Measurements from ENCODE around the gene MINDY4.

MINDY4 gene

GRCh38 chr7:30771174-30771879 is at the start of gene MINDY4:
TSS of gene MINDY4 (plus strand) at chr7:30771417. CDS start at chr7:30771494, 77 bp downstream.
- DNase-seq, result no peak

DNA sequence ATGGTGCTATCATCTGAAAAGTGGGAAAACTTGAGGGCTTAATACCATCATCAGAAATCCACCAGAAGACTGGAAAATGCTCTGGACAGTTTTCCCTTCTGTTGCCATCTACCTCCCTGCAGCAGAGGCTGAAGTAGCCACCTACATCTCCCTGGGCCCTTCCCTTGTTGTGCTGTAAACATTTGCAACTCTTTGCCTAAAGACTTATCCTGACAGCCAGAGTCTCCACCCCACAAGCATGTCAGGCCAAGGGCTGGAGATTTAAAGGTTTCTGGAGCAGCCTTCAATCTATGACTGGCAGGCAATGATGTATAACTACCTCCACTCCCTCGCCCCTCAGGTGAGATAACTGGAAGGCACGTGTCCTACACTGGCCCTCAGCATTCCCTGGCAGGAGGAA is 49.0 kb upstream of the MINDY4 start:
- DNase-seq, result no peak

DNA sequence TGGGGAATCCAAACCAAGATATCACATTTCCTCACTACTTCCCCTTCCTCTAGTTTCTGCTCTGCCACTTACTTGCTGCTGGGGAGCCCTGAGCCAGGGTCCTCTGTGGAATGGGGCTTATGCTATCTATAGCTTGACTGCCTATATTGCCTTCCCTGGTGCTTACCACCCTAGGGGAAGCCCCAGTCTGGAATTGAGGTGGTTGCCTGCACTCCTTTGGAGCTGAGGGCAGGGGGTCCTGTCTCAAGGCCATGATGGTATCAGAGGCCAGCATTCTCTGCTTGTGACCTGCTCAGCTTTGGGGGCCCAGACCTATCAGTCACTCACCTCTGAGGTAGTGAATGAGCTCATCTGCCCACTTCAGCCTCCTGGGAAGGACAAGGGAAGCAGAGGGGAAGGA is 48.5 kb upstream of the MINDY4 start:
- DNase-seq, result no peak

DNA sequence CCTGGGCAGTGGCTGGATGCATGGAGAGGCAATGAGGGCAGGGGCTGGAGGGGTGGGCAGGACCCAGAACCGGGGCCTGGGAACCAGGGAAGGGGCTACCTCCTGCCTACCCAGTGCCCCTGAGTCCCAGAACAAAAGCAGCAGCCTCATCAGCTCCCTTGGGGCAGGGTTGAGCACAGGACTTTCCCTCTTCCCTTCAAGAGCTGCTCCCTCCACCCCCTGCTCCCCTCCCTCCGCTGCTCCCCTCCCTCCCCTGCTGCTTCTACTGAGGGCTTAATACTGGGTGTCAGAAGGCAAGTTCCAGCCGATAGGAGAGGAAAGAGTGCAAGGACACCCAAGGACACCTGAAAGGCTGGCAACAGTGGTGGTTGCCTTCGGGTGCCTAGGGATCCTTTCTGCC is 47.4 kb upstream of the MINDY4 start:
- no peak for DNase-seq

GRCh38 chr7:30726296-30727006 is 44.8 kb upstream of the MINDY4 start:
- DNase-seq, result no peak

DNA sequence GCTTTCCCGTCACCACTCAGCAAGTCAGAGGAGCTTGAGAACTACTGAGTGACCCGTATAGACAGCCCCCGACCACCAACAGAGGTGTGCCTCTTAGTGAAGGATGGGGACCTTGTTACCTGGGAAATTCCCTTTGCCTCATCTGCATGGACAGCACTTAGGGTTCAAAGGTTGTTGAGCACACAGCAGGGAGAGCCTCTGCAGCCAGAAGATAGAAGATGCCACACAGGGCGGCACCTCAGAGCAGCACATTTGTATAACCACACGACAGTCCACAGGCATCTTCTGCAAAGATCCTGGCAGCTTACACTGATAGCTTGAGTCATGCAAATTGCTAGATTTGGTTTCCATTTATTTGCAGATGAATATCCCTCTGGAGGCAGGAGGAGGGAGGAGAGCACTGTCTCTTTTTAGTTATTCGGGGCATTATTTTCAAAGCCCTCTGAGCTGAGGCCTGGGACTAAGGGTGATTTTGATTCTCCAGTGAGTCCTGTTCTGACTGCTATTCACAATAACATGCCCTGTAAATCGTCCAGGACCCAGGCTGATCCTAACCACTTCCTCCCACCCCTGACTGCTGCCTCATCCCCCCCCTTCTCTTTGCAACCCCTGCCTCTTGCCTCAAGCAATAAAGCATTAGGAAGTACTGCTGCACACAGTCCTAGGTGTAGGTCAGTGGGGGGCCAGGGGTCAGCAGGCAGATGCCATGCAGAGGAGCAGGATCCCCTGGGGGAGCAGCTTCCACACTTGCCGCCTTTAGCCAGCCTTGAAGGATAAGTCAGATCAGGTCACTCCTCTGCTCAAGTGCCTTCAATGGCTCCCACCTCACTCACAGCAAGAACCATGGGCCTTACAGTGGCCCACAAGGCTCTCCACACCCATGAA is 43.9 kb upstream of the MINDY4 start:
- DNase-seq, result no peak

GRCh38 chr7:30728591-30729100 is 42.6 kb upstream of the MINDY4 start:
- DNase-seq, result no peak

GRCh38 chr7:30729642-30730041 is 41.6 kb upstream of the MINDY4 start:
- DNase-seq, result no peak

DNA sequence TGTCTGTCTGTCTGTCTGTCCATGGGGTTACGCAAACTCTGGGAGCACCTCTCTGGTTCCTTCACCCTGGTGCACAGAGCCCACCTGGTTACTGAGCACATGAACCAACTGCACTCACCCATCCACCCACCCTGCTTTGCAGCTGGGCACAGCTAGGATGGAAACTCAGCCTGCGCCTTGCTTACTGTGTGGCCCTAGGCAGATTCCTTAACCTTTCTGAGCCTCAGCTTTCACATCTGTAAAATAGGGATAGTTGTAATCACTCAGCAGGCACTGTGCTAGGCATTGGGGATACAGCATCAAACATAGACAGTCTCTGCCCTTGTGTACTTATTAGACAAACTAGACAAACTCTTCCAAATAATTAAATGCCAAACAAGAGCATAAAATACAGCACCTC is 41.1 kb upstream of the MINDY4 start:
- DNase-seq, result no peak

DNA sequence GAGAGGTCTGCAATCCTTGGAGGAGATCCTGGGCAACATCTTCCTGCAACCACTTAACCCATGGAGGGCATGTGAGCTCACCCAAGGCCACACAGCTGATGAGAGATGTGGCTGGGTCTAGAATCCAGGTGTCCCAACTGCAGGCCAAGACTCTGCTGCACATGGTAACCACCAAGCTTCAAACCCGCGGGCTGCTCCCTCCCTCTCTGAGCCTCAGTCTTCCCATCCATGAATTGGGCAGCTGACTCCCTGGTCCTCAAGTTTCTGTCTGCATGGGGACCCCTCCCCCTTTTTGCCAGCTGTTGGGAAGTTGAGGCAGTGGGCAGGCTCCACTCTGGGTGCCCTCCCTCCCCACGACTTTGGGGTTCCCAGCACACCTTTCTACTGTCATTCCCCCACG is 40.2 kb upstream of the MINDY4 start:
- DNase-seq, result no peak

- no peak for DNase-seq
Measured at GRCh38 chr7:30731581-30731980, 39.6 kb upstream of the MINDY4 start.

GRCh38 chr7:30732606-30733005 is 38.6 kb upstream of the MINDY4 start:
- no peak for DNase-seq

- no peak for DNase-seq
Measured at GRCh38 chr7:30733216-30733615, 38.0 kb upstream of the MINDY4 start.

GRCh38 chr7:30733691-30734090 is 37.5 kb upstream of the MINDY4 start:
- DNase-seq, result no peak

- no peak for DNase-seq
Measured at GRCh38 chr7:30734497-30734896, 36.7 kb upstream of the MINDY4 start.

GRCh38 chr7:30735631-30736030 is 35.6 kb upstream of the MINDY4 start:
- no peak for DNase-seq

DNA sequence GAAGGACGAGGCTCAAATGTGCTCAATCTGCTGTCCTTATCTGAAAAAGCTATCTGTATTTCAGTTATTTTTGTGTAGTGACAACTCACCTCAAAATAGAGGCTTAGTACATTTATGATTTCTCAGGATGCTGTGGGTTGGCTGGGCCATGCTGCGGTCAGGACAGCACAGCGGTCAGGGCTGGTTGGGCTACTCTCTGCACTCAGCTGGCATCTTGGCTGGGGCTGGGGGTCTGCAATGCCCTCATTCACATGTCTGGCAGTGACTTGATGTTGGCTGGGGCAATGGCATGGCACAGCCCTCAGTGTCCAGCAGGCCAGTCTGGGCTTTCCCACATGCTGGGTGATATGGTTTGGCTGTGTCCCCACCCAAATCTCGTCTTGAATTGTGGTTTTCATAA is 34.9 kb upstream of the MINDY4 start:
- no peak for DNase-seq

GRCh38 chr7:30738026-30738915 is 32.9 kb upstream of the MINDY4 start:
- no peak for DNase-seq

DNA sequence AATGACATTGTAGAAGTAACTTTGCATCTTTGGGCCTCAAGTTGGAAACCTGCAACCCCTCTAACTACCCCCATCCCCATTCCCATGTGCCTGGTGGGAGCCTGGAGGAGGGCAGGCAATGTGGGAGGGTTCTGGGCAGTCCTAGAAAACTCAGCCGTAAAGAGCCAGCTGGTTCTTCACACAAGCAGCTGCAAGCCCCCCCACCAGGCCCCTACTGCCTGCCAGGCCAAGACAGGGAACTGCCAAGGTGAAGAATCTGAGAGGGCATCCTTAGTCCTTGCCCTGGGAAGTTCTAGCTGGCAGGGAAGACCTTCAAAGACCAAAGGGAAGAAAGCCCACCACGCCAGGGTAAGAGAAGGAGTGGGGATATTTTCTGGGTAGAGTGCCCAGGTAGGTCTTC is 31.5 kb upstream of the MINDY4 start:
- no peak for DNase-seq

DNA sequence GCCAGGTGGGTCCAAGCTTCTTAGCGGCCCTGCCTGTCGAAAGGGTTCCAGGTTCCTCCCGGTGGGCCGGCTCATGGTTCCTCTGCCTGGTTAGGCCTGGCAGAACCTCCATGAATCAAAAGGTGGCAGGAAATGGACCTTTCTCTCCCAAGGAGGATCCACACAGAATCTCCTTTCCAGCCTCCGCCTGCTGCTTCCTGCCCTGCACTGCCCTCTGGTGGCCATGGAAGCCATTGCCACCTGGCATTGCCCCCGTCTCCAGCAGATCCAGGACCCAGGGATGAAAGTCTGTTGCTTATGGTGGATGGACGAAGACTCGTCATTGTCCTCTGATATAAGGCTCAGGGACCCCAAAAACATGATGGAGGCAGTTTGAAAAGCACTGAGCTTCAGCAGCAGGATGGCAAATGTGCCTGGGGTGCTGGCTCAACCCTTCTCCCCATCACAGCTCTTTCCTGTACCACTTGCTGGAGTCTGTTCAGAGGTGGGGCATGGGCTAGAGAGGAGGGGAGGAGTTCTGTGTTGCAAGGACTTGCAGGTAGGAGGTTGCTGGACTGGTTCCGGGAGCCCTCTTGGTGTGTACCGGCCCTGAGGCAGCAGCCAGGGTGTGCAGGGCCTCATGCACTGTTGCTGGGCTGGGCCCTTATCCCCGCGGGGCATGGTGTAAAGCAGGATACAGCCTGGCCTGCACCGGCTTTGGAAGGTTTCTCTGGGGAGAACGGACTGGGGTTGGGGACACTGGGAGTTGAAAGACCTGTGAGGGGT is 30.6 kb upstream of the MINDY4 start:
- no peak for DNase-seq

DNA sequence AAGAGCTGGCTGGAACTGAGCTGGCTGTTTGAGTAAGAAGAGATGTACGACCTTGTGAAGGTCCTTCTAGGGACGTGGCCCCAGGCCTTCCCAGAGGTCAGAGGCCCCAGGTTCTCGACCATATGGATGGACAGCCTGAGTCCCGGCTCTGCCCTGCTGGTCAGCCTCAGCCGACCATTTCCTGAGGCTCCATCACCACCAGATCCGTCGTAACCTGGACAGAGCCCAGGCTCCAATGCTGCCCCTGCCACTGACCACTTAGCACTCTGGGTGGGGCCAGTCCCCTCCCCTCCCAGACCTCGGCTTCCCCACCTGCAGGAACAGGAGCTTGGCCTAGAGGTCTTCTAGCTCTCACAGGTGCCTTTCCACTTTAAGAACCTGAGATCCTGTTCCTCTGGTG is 29.9 kb upstream of the MINDY4 start:
- DNase-seq, result no peak
